HCT116 (cell line): Measurements from ENCODE around the gene GRB10.

ENCODE experiments used
- CTCF ChIP-seq, 3 experiments: fragments of 200-600 bp in 1 of 3; sonication (generic) in 1 of 3; IDR thresholded peaks in 2 of 3; conservative IDR thresholded peaks in 1 of 3; 2 replicates each; pipeline ENCODE4 v1.5.1; 2012 to 2017; ENCODE audit warnings: low read depth in 2 of 3, low read length in 2 of 3, antibody characterized with exemption in 1 of 3, borderline replicate concordance in 1 of 3, control low read depth in 1 of 3, mild to moderate bottlenecking in 1 of 3, mixed read lengths in 1 of 3, mixed run types in 1 of 3, moderate library complexity in 1 of 3; ENCODE audit not compliant: insufficient read depth in 1 of 3
- EZH2 ChIP-seq: fragments of 200-600 bp; sonication (generic); IDR thresholded peaks from 2 replicates; pipeline ENCODE4 v1.6.1; 2017; ENCODE audit warnings: antibody characterized with exemption, mixed run types
- POLR2AphosphoS5 ChIP-seq: IDR thresholded peaks from 2 replicates; pipeline ENCODE4 v1.6.1; 2011; ENCODE audit warnings: mild to moderate bottlenecking, low read depth, low read length, moderate library complexity
- REST ChIP-seq: IDR thresholded peaks from 2 replicates; pipeline ENCODE4 v1.6.1; 2012; ENCODE audit warnings: low read depth
- YY1 ChIP-seq: IDR thresholded peaks from 2 replicates; pipeline ENCODE4 v1.6.1; 2011; ENCODE audit warnings: low read length, low read depth, moderate library complexity, mild to moderate bottlenecking; ENCODE audit not compliant: insufficient replicate concordance; ENCODE audit errors: extremely low read depth
- ZNF274 ChIP-seq: fragments of 200-500 bp; sonication (Bioruptor generic); IDR thresholded peaks from 2 replicates; pipeline ENCODE4 v1.6.1; 2014; ENCODE audit warnings: mild to moderate bottlenecking, low read depth, low read length, inconsistent platforms

GRCh38 chr7:50663396-50664102 lies 119.1 kb downstream of the GRB10 start:
- no peak for TF ChIP-seq ZNF274
- TF ChIP-seq YY1 = no peak
- no peak for TF ChIP-seq CTCF (IDR thresholded peaks at IDR 0.05 in 2 of 3, conservative IDR thresholded peaks at IDR 0.05 in 1 of 3; ENCODE audit: borderline replicate concordance in 1 of 3, insufficient read depth in 1 of 3, low read depth in 2 of 3, low read length in 2 of 3)
- no peak for TF ChIP-seq REST
- TF ChIP-seq EZH2 = no peak
- TF ChIP-seq POLR2AphosphoS5 = no peak
